ENCODE measurements around the gene KRT39. TPM values are rescaled to one million over a fixed set of nuclear protein-coding genes. Genes with fewer than 3 reads are reported as not detected.

Gene KRT39
- total RNA-seq, 1 donor from 2014 or later: not detected

- H3K9me3 Mint-ChIP-seq: no peaks in the 10 kb centered on the region
- peaks cover 30% of the 10 kb centered on the region for H3K27me3 Mint-ChIP-seq
- H3K36me3 Mint-ChIP-seq (ENCODE audit: low read depth): no peaks in the 10 kb centered on the region
- ChIA-PET CTCF (no interaction called here), POLR2A (no interaction called here)
- H3K4me3 Mint-ChIP-seq: no peak overlapping the region
- no peaks in the 10 kb centered on the region for H3K4me1 Mint-ChIP-seq
- TF ChIP-seq CTCF (IDR thresholded peaks at IDR 0.05): no peak
- DNase-seq (no peak), ATAC-seq (ENCODE audit: low read depth) (no peak)
- intact Hi-C loops (cut with micrococcal nuclease): no loop called here
- H3K27ac Mint-ChIP-seq: no peak overlapping the region
Observed at GRCh38 chr17:40938981-40939380, 27.8 kb downstream of the KRT39 start.

DNA sequence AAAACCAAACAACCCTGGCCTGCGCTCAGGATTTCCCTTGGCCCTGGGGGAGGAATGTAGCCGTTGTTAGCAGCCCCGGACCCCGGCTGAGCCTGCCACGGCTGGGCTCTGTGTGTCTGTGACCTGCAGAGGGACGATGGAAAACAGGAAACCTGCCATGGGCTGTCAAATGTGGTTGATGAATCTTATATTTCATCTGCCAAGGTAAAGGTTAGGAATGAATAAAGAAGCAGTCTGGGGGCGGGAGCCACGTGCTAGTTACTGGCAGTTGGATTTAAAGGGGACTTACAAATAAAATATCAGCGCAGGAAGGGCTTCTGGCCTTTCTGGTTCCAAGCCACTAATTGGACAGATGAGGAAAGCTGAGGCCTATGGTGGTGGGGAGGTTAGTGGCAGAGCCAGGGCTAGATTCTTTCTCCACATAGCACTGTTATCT lies 29.3 kb downstream of the KRT39 start, which contains the start of gene KRT23:
Gene KRT23, minus strand, starts transcription at position 263 of the 436 bp plus-strand sequence. CDS start 1,043 bp downstream, outside the sequence.
- ATAC-seq (ENCODE audit: low read depth) (no peak), DNase-seq (no peak)
- no peaks in the 10 kb centered on the region for H3K36me3 Mint-ChIP-seq (ENCODE audit: low read depth)
- H3K4me3 Mint-ChIP-seq: no peak within 1 kb of the TSS
- TF ChIP-seq CTCF (IDR thresholded peaks at IDR 0.05): no peak
- H3K27ac Mint-ChIP-seq: no peak within 1 kb of the TSS
- H3K27me3 Mint-ChIP-seq: peaks cover 35% of the 10 kb centered on the region
- intact Hi-C loops (cut with micrococcal nuclease): no loop called here
- H3K9me3 Mint-ChIP-seq: no peaks in the 10 kb centered on the region
- no peaks in the 10 kb centered on the region for H3K4me1 Mint-ChIP-seq
- ChIA-PET CTCF (no interaction called here), POLR2A (no interaction called here)

DNA sequence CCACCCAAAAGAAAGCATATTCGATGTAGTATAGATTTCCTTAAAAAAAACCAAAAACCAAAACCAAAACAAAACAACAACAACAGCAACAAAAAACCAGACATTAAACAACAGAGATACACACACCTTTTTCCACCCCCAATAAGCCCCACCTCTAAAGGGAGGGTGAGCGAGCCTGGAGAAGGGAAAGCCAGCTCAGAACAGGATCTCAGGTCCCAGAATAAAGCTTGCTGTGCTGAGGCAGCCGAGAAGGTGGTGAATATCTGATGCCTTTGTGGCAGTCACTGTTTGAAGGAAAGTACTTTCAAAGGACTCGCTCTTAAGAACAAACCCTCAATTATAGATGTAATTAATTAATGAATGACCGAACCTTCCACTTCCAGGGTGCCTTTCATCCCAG lies 29.8 kb downstream of the KRT39 start:
- Mint-ChIP-seq H3K27me3 (peaks cover 36% of the 10 kb centered on the region), H3K36me3 (ENCODE audit: low read depth) (no peaks in the 10 kb centered on the region)
- POLR2A ChIA-PET: no interaction called here

DNA sequence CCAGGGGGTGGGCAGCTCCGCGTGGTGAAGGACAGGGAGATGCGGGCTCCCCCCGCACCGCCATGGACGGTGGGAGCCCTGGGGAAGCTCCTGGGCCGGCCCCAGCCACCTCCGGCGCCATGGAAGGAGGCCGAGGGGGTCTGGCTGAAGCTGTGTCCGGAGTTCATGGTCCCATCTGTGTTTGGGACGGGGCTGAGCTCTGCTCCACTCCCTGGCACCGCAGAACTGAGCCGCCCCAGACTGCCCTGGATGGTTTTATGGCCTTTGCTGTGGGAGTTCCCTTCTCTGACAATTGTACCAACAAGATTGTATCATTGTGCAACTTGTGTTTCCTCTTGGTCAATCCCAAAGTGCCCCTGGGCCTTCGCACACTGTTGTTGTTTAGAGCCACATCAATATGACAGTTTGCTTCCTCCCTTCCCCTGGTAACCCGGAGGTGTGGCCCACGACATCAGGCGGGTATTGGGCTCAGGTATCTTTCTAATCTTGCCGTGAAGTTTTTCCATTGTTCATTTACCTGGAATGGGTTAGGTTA lies 30.2 kb downstream of the KRT39 start:
- ATAC-seq (ENCODE audit: low read depth) (no peak), DNase-seq (no peak)
- ChIA-PET POLR2A (no interaction called here), CTCF (no interaction called here)
- intact Hi-C loops (cut with micrococcal nuclease): no loop called here
- Mint-ChIP-seq H3K4me3 (no peak overlapping the region), H3K4me1 (no peaks in the 10 kb centered on the region), H3K27me3 (peaks cover 36% of the 10 kb centered on the region), H3K9me3 (no peaks in the 10 kb centered on the region), H3K36me3 (ENCODE audit: low read depth) (no peaks in the 10 kb centered on the region), H3K27ac (no peak overlapping the region)
- TF ChIP-seq CTCF (IDR thresholded peaks at IDR 0.05): no peak

More for the DNA sequence above, 29.8 kb downstream of the KRT39 start:
- no peak for TF ChIP-seq CTCF (IDR thresholded peaks at IDR 0.05)
- intact Hi-C loops (cut with micrococcal nuclease): no loop called here
- H3K4me3 Mint-ChIP-seq: no peak overlapping the region
- H3K27ac Mint-ChIP-seq: no peak overlapping the region
- H3K4me1 Mint-ChIP-seq: no peaks in the 10 kb centered on the region
- CTCF ChIA-PET: no interaction called here
- DNase-seq (no peak), ATAC-seq (ENCODE audit: low read depth) (no peak)
- H3K9me3 Mint-ChIP-seq: no peaks in the 10 kb centered on the region

DNA sequence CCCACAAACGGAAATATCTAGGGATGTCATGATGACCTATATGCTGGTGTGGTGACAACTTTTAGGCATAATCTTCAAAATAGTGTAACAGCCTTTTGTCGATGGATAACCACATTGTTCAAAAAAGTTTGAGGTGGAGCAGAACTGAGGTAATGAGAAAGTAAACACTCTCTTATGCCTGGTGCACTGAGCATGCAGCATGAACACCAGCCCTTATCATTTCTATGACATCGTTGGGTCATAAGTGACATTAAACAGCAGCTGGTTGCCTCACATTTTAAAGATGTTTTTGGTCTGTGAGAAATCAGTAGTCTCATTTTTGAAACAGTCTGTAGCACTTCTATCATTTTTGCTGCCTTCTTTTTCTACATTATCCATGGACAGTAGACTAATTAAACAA lies 31.1 kb downstream of the KRT39 start:
- Mint-ChIP-seq H3K4me1 (no peaks in the 10 kb centered on the region), H3K4me3 (no peak overlapping the region), H3K27me3 (peaks cover 34% of the 10 kb centered on the region), H3K36me3 (ENCODE audit: low read depth) (no peaks in the 10 kb centered on the region), H3K9me3 (no peaks in the 10 kb centered on the region), H3K27ac (no peak overlapping the region)
- ChIA-PET POLR2A (no interaction called here), CTCF (no interaction called here)
- DNase-seq (no peak), ATAC-seq (ENCODE audit: low read depth) (no peak)
- intact Hi-C loops (cut with micrococcal nuclease): no loop called here
- TF ChIP-seq CTCF (IDR thresholded peaks at IDR 0.05): no peak
